Tibial nerve (tissue), 4 donors: Measurements from ENCODE around the gene CCNL1. TPM values are rescaled to one million over a fixed set of nuclear protein-coding genes. Genes with fewer than 3 reads are reported as not detected.
A peak's percentile ranks its signal among the peaks of the same experiment; 100 is the strongest.
"Not testable (repeated sequence)": the region's sequence is repeated elsewhere in the genome, so short reads cannot be mapped to it uniquely, and the experiment has no call there.

Experiments used
- DNase-seq, 2 donors: peaks; one replicate each; pipeline ENCODE4 v3.0.0-alpha.2; 2019; ENCODE audit warnings: low spot score in 2 of 2
- H3K27ac ChIP-seq, 4 donors: fragments of 200-600 bp; sonication (generic) in 3 of 4; one replicate each; pipeline ENCODE4 v1.5.1; 2017 to 2019; ENCODE audit warnings: mild to moderate bottlenecking in 1 of 4
- H3K27me3 ChIP-seq, 2 donors: fragments of 200-600 bp; sonication (generic) in 1 of 2; one replicate each; pipeline versions ENCODE4 v1.5.1 to v1.6.0; 2017 to 2019
- H3K36me3 ChIP-seq, 3 donors: fragments of 200-600 bp; sonication (generic); one replicate each; pipeline ENCODE4 v1.5.1; 2018 to 2019
- H3K4me1 ChIP-seq, 4 donors: fragments of 200-600 bp; sonication (generic) in 3 of 4; one replicate each; pipeline ENCODE4 v1.5.1; 2017 to 2019
- H3K4me3 ChIP-seq, 4 donors: fragments of 200-600 bp; sonication (generic) in 3 of 4; one replicate each; pipeline ENCODE4 v1.5.1; 2017 to 2019; ENCODE audit warnings: mild to moderate bottlenecking in 1 of 4, moderate library complexity in 1 of 4
- H3K9me3 ChIP-seq, 4 donors: fragments of 200-600 bp; sonication (generic) in 3 of 4; one replicate each; pipeline ENCODE4 v1.5.1; 2017 to 2019
- CTCF ChIP-seq, 5 experiments: fragments of 200-600 bp in 3 of 5; fragments of 450-650 bp in 2 of 5; sonication (generic) in 3 of 5; IDR thresholded peaks; one replicate each; pipeline ENCODE4 v1.5.1; 2016 to 2019; ENCODE audit warnings: antibody characterized with exemption in 5 of 5, mild to moderate bottlenecking in 3 of 5, moderate library complexity in 2 of 5
- EP300 ChIP-seq, 2 donors: sonication (generic); formaldehyde crosslinking; IDR thresholded peaks; one replicate each; pipeline ENCODE4 v1.6.1; 2017; ENCODE audit warnings: antibody characterized with exemption in 2 of 2, mild to moderate bottlenecking in 1 of 2
- POLR2A ChIP-seq, 2 donors: fragments of 450-650 bp; IDR thresholded peaks; one replicate each; pipeline ENCODE4 v1.6.1; 2017; ENCODE audit warnings: antibody characterized with exemption in 2 of 2, mild to moderate bottlenecking in 2 of 2, moderate library complexity in 2 of 2
- WGBS, 2 donors: methylation state at CpG; one replicate each; pipeline ENCODE4 v1.1.5; 2018; 5-methylcytosine and 5-hydroxymethylcytosine counted together
- total RNA-seq, 4 donors: library from RNA; depleted of rRNA; stranded (reverse); fragments of >200 nt; gene quantifications; one replicate each; pipeline ENCODE4 v1.1.0, GENCODE V29; 2016

Gene CCNL1
- total RNA-seq, 4 donors from 2014 or later: 176 to 239 (median 239) TPM

DNA sequence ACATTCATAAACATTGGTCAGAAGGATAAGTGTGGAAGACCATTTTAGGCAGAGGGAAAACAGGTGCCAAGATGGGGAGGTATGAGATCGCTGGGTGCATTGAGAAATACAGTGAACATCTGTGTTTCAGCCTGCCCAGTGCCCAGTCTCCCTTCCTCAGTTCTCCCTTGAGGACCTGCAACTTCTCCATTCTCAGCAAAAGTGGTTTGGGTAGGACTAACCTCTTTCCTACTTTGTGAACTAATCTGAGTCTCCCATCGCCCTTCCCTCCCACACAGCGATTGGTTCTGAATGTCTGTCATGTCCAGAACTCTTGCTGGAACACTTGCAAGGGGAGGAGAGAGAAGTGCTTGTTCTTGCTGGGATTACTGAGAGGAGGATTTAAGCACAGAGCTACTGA, 10.9 kb upstream of the CCNL1 start:
- Histone ChIP-seq H3K4me3 (no peak overlapping the region), H3K36me3 (no peaks in the 10 kb centered on the region), H3K9me3 (no peaks in the 10 kb centered on the region), H3K27me3 (no peaks in the 10 kb centered on the region), H3K27ac (no peak overlapping the region), H3K4me1 (peaks cover 0 to 9% (median under 1%) of the 10 kb centered on the region in 4 donors)
- no peak for TF ChIP-seq POLR2A (IDR thresholded peaks at IDR 0.05)
- TF ChIP-seq EP300 (IDR thresholded peaks at IDR 0.05): no peak
- no peak for TF ChIP-seq CTCF (IDR thresholded peaks at IDR 0.05)
- WGBS, 2 donors: 70 to 82% methylated on average over 3 of the region's 3 CpGs
- DNase-seq: no peak

- Histone ChIP-seq H3K27ac (peak overlapping the region in 1 of 4 donors; percentile 19), H3K27me3 (no peaks in the 10 kb centered on the region), H3K9me3 (no peaks in the 10 kb centered on the region), H3K4me3 (no peak overlapping the region), H3K36me3 (no peaks in the 10 kb centered on the region), H3K4me1 (no peaks in the 10 kb centered on the region)
- no peak for DNase-seq
- no peak for TF ChIP-seq POLR2A (IDR thresholded peaks at IDR 0.05)
- TF ChIP-seq CTCF (IDR thresholded peaks at IDR 0.05): no peak
- TF ChIP-seq EP300 (IDR thresholded peaks at IDR 0.05): no peak
- WGBS, 2 donors: 70 to 72% methylated on average over 5 of the region's 5 CpGs
Measured at GRCh38 chr3:157167371-157168042, 7.6 kb upstream of the CCNL1 start.

GRCh38 chr3:157166561-157166960, 6.6 kb upstream of the CCNL1 start:
- no peak overlapping the region for H3K4me3 ChIP-seq
- 72 to 81% methylated on average over 2 of the region's 2 CpGs for WGBS, 2 donors
- no peaks in the 10 kb centered on the region for H3K36me3 ChIP-seq
- H3K27ac ChIP-seq: peak overlapping the region in 1 of 4 donors; percentile 19
- H3K27me3 ChIP-seq: no peaks in the 10 kb centered on the region
- DNase-seq: no peak
- TF ChIP-seq POLR2A (IDR thresholded peaks at IDR 0.05) (no peak), CTCF (IDR thresholded peaks at IDR 0.05) (no peak), EP300 (IDR thresholded peaks at IDR 0.05) (no peak)
- peaks cover 0 to 4% (median 2%) of the 10 kb centered on the region in 4 donors for H3K4me1 ChIP-seq
- no peaks in the 10 kb centered on the region for H3K9me3 ChIP-seq

DNA sequence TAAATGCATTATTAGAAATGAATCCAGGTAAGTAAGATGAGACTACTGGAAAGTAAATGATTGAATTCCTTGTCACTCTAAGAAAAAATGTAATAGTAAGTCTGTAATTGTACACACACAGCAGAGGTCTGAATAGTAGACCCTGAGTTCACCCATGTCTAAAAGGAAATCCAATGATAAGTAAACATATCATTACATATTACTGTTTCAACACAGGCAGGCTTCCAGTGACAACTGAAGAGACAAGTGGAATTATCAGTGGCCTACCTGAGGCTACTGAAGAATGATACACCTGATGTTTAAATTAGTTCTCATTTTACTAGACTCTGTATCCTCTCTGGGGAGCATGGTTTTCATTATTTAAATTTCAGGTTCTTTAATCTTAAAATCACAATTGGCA, 6.2 kb upstream of the CCNL1 start:
- DNase-seq: no peak
- Histone ChIP-seq H3K9me3 (no peaks in the 10 kb centered on the region), H3K4me1 (peaks cover 0 to 8% (median 6%) of the 10 kb centered on the region in 4 donors), H3K27me3 (no peaks in the 10 kb centered on the region), H3K36me3 (no peaks in the 10 kb centered on the region), H3K27ac (no peak overlapping the region), H3K4me3 (no peak overlapping the region)
- TF ChIP-seq POLR2A (IDR thresholded peaks at IDR 0.05): no peak
- TF ChIP-seq CTCF (IDR thresholded peaks at IDR 0.05): no peak
- no peak for TF ChIP-seq EP300 (IDR thresholded peaks at IDR 0.05)

DNA sequence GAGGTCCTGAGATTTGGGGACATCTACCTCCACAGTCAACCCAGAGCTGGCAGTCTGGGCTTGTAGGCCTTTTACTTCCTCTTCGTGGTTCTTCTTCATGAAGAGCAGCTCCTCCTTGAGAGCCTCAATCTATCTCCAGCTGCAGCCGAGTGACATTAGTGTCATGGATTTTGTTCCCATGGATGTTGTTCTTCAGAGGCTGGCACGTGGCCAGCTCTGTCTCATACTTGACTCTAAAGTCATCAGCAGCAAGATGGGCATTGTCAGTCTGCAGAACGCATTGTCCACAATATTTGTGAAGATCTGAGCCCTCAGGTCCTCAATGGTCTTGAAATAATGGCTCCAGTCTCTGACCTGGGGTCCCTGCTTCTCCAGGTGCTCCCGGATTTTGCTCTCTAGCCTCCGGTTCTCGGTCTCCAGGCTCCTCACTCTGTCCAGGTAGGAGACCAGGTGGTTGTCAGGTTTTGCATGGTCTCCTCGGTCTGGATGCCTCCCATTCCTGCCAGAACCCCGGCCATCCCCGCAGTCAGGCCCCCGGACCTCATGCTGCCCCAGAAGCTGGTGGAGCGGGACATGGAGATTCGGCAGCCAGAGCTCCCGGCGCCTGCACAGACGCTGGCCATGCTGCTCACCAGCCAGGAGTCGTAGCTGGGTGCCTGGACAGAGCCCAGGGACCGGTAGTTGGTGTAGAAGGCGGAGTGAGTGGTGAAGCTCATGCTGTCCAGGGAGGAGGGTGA, 3.4 kb upstream of the CCNL1 start:
- 91 to 92% methylated on average over 19 of the region's 19 CpGs for WGBS, 2 donors
- TF ChIP-seq CTCF (IDR thresholded peaks at IDR 0.05) (no peak), POLR2A (IDR thresholded peaks at IDR 0.05) (no peak), EP300 (IDR thresholded peaks at IDR 0.05) (no peak)
- H3K4me1 ChIP-seq: peaks cover 0 to 17% (median 11%) of the 10 kb centered on the region in 4 donors

GRCh38 chr3:157162620-157163019, 2.7 kb upstream of the CCNL1 start:
- not testable (repeated sequence) for H3K4me3 ChIP-seq, H3K9me3 ChIP-seq, H3K27me3 ChIP-seq, H3K36me3 ChIP-seq, DNase-seq
- Histone ChIP-seq H3K4me1 (peaks cover 0 to 25% (median 18%) of the 10 kb centered on the region in 4 donors), H3K27ac (peak overlapping the region in 1 of 4 donors; percentile 100)
- 69 to 76% methylated on average over 7 of the region's 7 CpGs for WGBS, 2 donors

More for the DNA sequence above, 3.4 kb upstream of the CCNL1 start:
- peaks cover 0 to 1% (median 0%) of the 10 kb centered on the region in 3 donors for H3K36me3 ChIP-seq
- no peak overlapping the region for H3K27ac ChIP-seq
- H3K4me3 ChIP-seq: no peak overlapping the region
- H3K27me3 ChIP-seq: no peaks in the 10 kb centered on the region
- H3K9me3 ChIP-seq: no peaks in the 10 kb centered on the region
- no peak for DNase-seq
